Femur (tissue), 1 donor: ENCODE results near the gene ZNF185.
A peak's percentile ranks its signal among the peaks of the same experiment; 100 is the strongest.

Experiments used
- DNase-seq: peaks from one replicate; pipeline ENCODE4 v3.0.0-alpha.2; 2017

Gene ZNF185

GRCh38 chrX:152897222-152898131 is at the start of gene ZNF185:
TSS of gene ZNF185 (plus strand) at chrX:152898067. CDS start at chrX:152914490, 16,423 bp downstream.
- peak; percentile 74 for DNase-seq

GRCh38 chrX:152850465-152850864 is 47.4 kb upstream of the ZNF185 start:
- no peak for DNase-seq

GRCh38 chrX:152853986-152854385 is 43.9 kb upstream of the ZNF185 start:
- no peak for DNase-seq

GRCh38 chrX:152861116-152861515 is 36.8 kb upstream of the ZNF185 start:
- no peak for DNase-seq

- no peak for DNase-seq
Observed at GRCh38 chrX:152861826-152862225, 36.0 kb upstream of the ZNF185 start.

- DNase-seq = no peak
Observed at GRCh38 chrX:152865232-152865920, 32.5 kb upstream of the ZNF185 start.

GRCh38 chrX:152866386-152866785 is 31.5 kb upstream of the ZNF185 start:
- DNase-seq = no peak

GRCh38 chrX:152869972-152870371 is 27.9 kb upstream of the ZNF185 start:
- DNase-seq = no peak

- DNase-seq = no peak
Observed at GRCh38 chrX:152871260-152871659, 26.6 kb upstream of the ZNF185 start.

GRCh38 chrX:152872522-152872921 is 25.3 kb upstream of the ZNF185 start:
- DNase-seq = no peak

- DNase-seq = no peak
Observed at GRCh38 chrX:152873361-152873760, 24.5 kb upstream of the ZNF185 start.

- DNase-seq = no peak
Observed at GRCh38 chrX:152876931-152877840, 20.7 kb upstream of the ZNF185 start.

GRCh38 chrX:152878976-152879755 is 18.7 kb upstream of the ZNF185 start:
- DNase-seq = no peak

- DNase-seq = no peak
Observed at GRCh38 chrX:152881289-152881688, 16.6 kb upstream of the ZNF185 start.

GRCh38 chrX:152884171-152884570 is 13.7 kb upstream of the ZNF185 start:
- no peak for DNase-seq

GRCh38 chrX:152886716-152887115 is 11.2 kb upstream of the ZNF185 start:
- DNase-seq = no peak

- DNase-seq = no peak
Observed at GRCh38 chrX:152892499-152892898, 5.4 kb upstream of the ZNF185 start.

GRCh38 chrX:152892999-152893891 is 4.6 kb upstream of the ZNF185 start:
- peak; percentile 75 for DNase-seq

GRCh38 chrX:152893980-152894610 is 3.8 kb upstream of the ZNF185 start:
- DNase-seq = no peak

GRCh38 chrX:152895121-152895520 is 2.7 kb upstream of the ZNF185 start:
- DNase-seq = no peak
